Endothelial cell of umbilical vein (primary cell): ENCODE data around the gene ZFX. TPM values are rescaled to one million over a fixed set of nuclear protein-coding genes. Genes with fewer than 3 reads are reported as not detected.

ENCODE experiments used
- BruUV-seq: library from RNA; stranded (reverse); fragments of 400-500 nt; replicated peaks from 2 replicates; lab custom pipeline; 2021; lab: Mats Ljungman, UMichigan
- CTCF ChIA-PET: fragments of 300-600, 350-600 bp; sonication (Branson Sonifier 250); formaldehyde crosslinking; loops from one replicate; lab custom pipeline; 2021; ENCODE audit warnings: antibody characterized with exemption, inconsistent platforms; lab: Charles Lee
- POLR2A ChIA-PET: fragments of 300-600, 350-600 bp; sonication (Branson Sonifier 250); formaldehyde crosslinking; loops from one replicate; lab custom pipeline; 2021; ENCODE audit warnings: antibody characterized with exemption, inconsistent platforms; lab: Charles Lee
- DNase-seq: peaks from one replicate; pipeline ENCODE4 v3.0.0-alpha.2; 2011; ENCODE audit warnings: low read depth, low spot score
- FAIRE-seq: peaks from 2 replicates; lab custom pipeline; 2011; peaks lifted over from hg19 to GRCh38; lab: Jason Lieb, UNC
- H2AFZ ChIP-seq: 2 replicates; pipeline ENCODE4 v1.6.0; 2012; ENCODE audit warnings: low read depth, low read length, control low read depth, inconsistent platforms
- H3K27ac ChIP-seq: 2 replicates; pipeline ENCODE4 v1.5.1; 2011; ENCODE audit warnings: low read depth, mild to moderate bottlenecking, control low read depth, low read length, moderate library complexity; ENCODE audit not compliant: insufficient read depth
- H3K27me3 ChIP-seq, 2 experiments: 2 replicates each; pipeline versions ENCODE4 v1.6.0 to v1.6.1; 2011; ENCODE audit warnings: low read length in 2 of 2, mixed read lengths in 1 of 2; ENCODE audit not compliant: control insufficient read depth in 2 of 2, insufficient read depth in 2 of 2
- H3K36me3 ChIP-seq, 2 experiments: 2 replicates in 1 of 2; 3 replicates in 1 of 2; pipeline ENCODE4 v1.5.1; 2011; ENCODE audit warnings: low read length in 2 of 2, mild to moderate bottlenecking in 1 of 2, moderate library complexity in 1 of 2; ENCODE audit not compliant: control insufficient read depth in 2 of 2, insufficient read depth in 2 of 2; ENCODE audit errors: extremely low read depth in 1 of 2
- H3K4me1 ChIP-seq: 3 replicates; pipeline ENCODE4 v1.5.1; 2011; ENCODE audit warnings: mild to moderate bottlenecking, low read length; ENCODE audit not compliant: control insufficient read depth, insufficient read depth; ENCODE audit errors: extremely low read depth
- H3K4me2 ChIP-seq: 2 replicates; pipeline ENCODE4 v1.6.1; 2011; ENCODE audit warnings: low read length, control low read depth, mixed read lengths; ENCODE audit not compliant: insufficient read depth
- H3K4me3 ChIP-seq, 3 experiments: fragments of 200-600 bp in 1 of 3; sonication (generic), shearing (Covaris generic) in 1 of 3; replicated peaks in 1 of 3; 2 replicates each; pipeline ENCODE4 v1.5.1; 2011 to 2016; ENCODE audit warnings: control low read depth in 3 of 3, low read length in 3 of 3, mild to moderate bottlenecking in 2 of 3, inconsistent platforms in 1 of 3, low read depth in 1 of 3, moderate library complexity in 1 of 3; ENCODE audit not compliant: insufficient read depth in 1 of 3
- H3K79me2 ChIP-seq: 2 replicates; pipeline ENCODE4 v1.6.0; 2012; ENCODE audit warnings: low read length, inconsistent platforms; ENCODE audit not compliant: control insufficient read depth, insufficient read depth
- H3K9ac ChIP-seq: replicated peaks from 2 replicates; pipeline ENCODE3; 2011; ENCODE audit warnings: low read length, control low read depth; ENCODE audit not compliant: insufficient read depth; ENCODE audit errors: extremely low read depth
- H3K9me1 ChIP-seq: replicated peaks from 3 replicates; pipeline ENCODE4 v1.6.0; 2011; ENCODE audit warnings: mild to moderate bottlenecking, low read length; ENCODE audit not compliant: control insufficient read depth, insufficient read depth; ENCODE audit errors: extremely low read depth
- H3K9me3 ChIP-seq: replicated peaks from 2 replicates; pipeline ENCODE4 v1.5.1; 2012; ENCODE audit warnings: low read length, inconsistent platforms; ENCODE audit not compliant: control insufficient read depth, insufficient read depth
- H4K20me1 ChIP-seq: replicated peaks from 2 replicates; pipeline ENCODE3; 2011; ENCODE audit warnings: mild to moderate bottlenecking, low read length; ENCODE audit not compliant: control insufficient read depth, insufficient read depth; ENCODE audit errors: extremely low read depth
- CTCF ChIP-seq, 2 donors: IDR thresholded peaks; 1 replicate in 1 of 2; 2 replicates in 1 of 2; pipeline ENCODE4 v1.5.1; 2011; ENCODE audit warnings: low read length in 2 of 2, mild to moderate bottlenecking in 2 of 2, moderate library complexity in 2 of 2, control low read depth in 1 of 2, inconsistent platforms in 1 of 2, low read depth in 1 of 2; ENCODE audit not compliant: insufficient read depth in 1 of 2; ENCODE audit errors: extremely low read depth in 1 of 2
- EZH2 ChIP-seq: IDR thresholded peaks from 2 replicates; pipeline ENCODE4 v1.6.1; 2012; ENCODE audit warnings: borderline replicate concordance, low read depth, mild to moderate bottlenecking, moderate library complexity, low read length, inconsistent platforms; ENCODE audit not compliant: severe bottlenecking
- FOS ChIP-seq: IDR thresholded peaks from 2 replicates; pipeline ENCODE4 v1.6.1; 2011; ENCODE audit warnings: mild to moderate bottlenecking, low read length, moderate library complexity, borderline replicate concordance; ENCODE audit not compliant: insufficient read depth
- GATA2 ChIP-seq: IDR thresholded peaks from 2 replicates; pipeline ENCODE4 v1.7.0; 2011; ENCODE audit warnings: low read depth, mild to moderate bottlenecking, moderate library complexity, mixed read lengths, low read length; ENCODE audit not compliant: insufficient read length, insufficient read depth
- JUN ChIP-seq: IDR thresholded peaks from 2 replicates; pipeline ENCODE4 v1.6.1; 2011; ENCODE audit warnings: borderline replicate concordance, low read depth; ENCODE audit not compliant: insufficient read length, insufficient read depth
- MYC ChIP-seq: IDR thresholded peaks from one replicate; pipeline ENCODE4 v1.6.1; 2011; ENCODE audit warnings: mild to moderate bottlenecking, low read depth, low read length
- POLR2A ChIP-seq: IDR thresholded peaks from 2 replicates; pipeline ENCODE4 v1.6.1; 2012; ENCODE audit warnings: low read depth, mild to moderate bottlenecking, control low read depth, low read length
- dilution Hi-C: fragments of 300-500 bp; cut with MboI; formaldehyde crosslinking; loops from one replicate; pipeline ENCODE4 v1.15.0; 2019; ENCODE audit warnings: low sequenced_read_pairs; ENCODE audit not compliant: extremely low pct_ligation_motif_present
- intact Hi-C: fragments of 100-400 bp; cut with micrococcal nuclease; formaldehyde crosslinking; loops from one replicate; pipeline ENCODE4 v1.10.0; 2022
- polyA plus RNA-seq, 4 experiments: library from polyadenylated mRNA; depleted of rRNA in 3 of 4; stranded (reverse) in 3 of 4; unstranded in 1 of 4; fragments of >200 nt; gene quantifications; 2 replicates each; pipeline versions ENCODE4 v1.2.1 to v1.2.3, GENCODE V29; 2011 to 2012; ENCODE audit warnings: missing spikeins in 1 of 4
- total RNA-seq: library from RNA; stranded (reverse); gene quantifications from 2 replicates; pipeline ENCODE4 v1.2.3, GENCODE V29; 2021
- TF ChIP-seq, protein P1 (sequence below): IDR thresholded peaks from 2 replicates; pipeline ENCODE4 v1.6.1; 2011; ENCODE audit not compliant: insufficient read depth, insufficient read length

Gene ZFX
- total and polyA plus RNA-seq, 2 donors (not counting 3 experiments of a cell fraction or from before 2014, with no cell fraction given) = 11.4 to 34.1 TPM

- TF ChIP-seq CTCF (IDR thresholded peaks at IDR 0.05; ENCODE audit: extremely low read depth in 1 of 2, insufficient read depth in 1 of 2, low read depth in 1 of 2, low read length in 2 of 2) (no peak), FOS (no peak), EZH2 (no peak), GATA2 (no peak), POLR2A (no peak), JUN (no peak), MYC (no peak)
- TF ChIP-seq, protein P1, sequence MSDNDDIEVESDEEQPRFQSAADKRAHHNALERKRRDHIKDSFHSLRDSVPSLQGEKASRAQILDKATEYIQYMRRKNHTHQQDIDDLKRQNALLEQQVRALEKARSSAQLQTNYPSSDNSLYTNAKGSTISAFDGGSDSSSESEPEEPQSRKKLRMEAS = no peak
- no peak overlapping the region for H3K4me2 ChIP-seq
- H2AFZ ChIP-seq = no peak overlapping the region
- intact Hi-C loops = no loop called here
- H3K4me3 ChIP-seq = no peak overlapping the region
- no peaks in the 10 kb centered on the region for H3K36me3 ChIP-seq
- FAIRE-seq (peak; percentile 26), DNase-seq (no peak)
- H3K27ac ChIP-seq = no peak overlapping the region
- H3K27me3 ChIP-seq = no peaks in the 10 kb centered on the region
- no peaks in the 10 kb centered on the region for H3K9me1 ChIP-seq
- no peak overlapping the region for H3K9ac ChIP-seq
- H3K79me2 ChIP-seq = no peaks in the 10 kb centered on the region
- no TSS peak for BruUV-seq
- dilution Hi-C loops = no loop called here
- no peaks in the 10 kb centered on the region for H3K9me3 ChIP-seq
- ChIA-PET CTCF (no interaction called here), POLR2A (no interaction called here)
- no peaks in the 10 kb centered on the region for H4K20me1 ChIP-seq
- no peaks in the 10 kb centered on the region for H3K4me1 ChIP-seq
Measured at GRCh38 chrX:24113181-24113580, 36.3 kb upstream of the ZFX start.
